ENCODE results near the gene KLHL13.

- TF ChIP-seq ATF3 (IDR thresholded peaks at IDR 0.05) = no peak
- TF ChIP-seq EZH2 (IDR thresholded peaks at IDR 0.05) = no peak
- TF ChIP-seq CTCF (IDR thresholded peaks at IDR 0.05 in 2 of 3, conservative IDR thresholded peaks at IDR 0.05 in 1 of 3; ENCODE audit: borderline replicate concordance in 1 of 3, insufficient read depth in 1 of 3, low read depth in 2 of 3, low read length in 2 of 3) = no peak
- no peak for TF ChIP-seq EZH2phosphoT487 (IDR thresholded peaks at IDR 0.05; ENCODE audit: borderline replicate concordance)
- no peak for TF ChIP-seq REST (IDR thresholded peaks at IDR 0.05; ENCODE audit: low read depth)
- no peak for TF ChIP-seq SRF (IDR thresholded peaks at IDR 0.05; ENCODE audit: low read depth)
- TF ChIP-seq POLR2AphosphoS5 (IDR thresholded peaks at IDR 0.05; ENCODE audit: low read depth, low read length) = no peak
Observed at GRCh38 chrX:118100091-118100490, 16.5 kb downstream of the KLHL13 start.

Measured in HCT116 (cell line).